HK-2 (cell line): ENCODE measurements around the gene CILP.

Source experiments
- DNase-seq: peaks from one replicate; pipeline ENCODE4 v3.0.0-alpha.2; 2018; ENCODE audit not compliant: unreplicated experiment

CILP gene

DNA sequence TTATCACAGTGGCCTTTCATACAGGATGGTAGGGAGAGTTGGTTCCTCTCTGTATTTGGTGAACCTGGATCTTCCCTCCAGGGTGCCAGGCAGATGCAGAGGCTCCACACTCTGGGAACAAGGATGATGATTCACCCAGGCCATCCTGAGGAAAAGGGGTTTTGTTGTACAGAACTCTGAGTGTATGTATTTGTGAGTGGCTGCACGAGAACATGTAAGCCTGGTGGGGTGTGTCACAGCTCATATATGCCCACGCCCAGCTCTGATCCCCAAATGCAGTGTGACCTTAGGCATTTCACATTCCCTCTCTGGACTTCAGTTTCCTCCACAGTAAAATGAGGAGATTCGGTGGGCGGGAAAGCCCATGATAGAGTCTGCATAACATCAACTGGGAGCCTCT, 11.6 kb upstream of the CILP start:
- DNase-seq = no peak

DNA sequence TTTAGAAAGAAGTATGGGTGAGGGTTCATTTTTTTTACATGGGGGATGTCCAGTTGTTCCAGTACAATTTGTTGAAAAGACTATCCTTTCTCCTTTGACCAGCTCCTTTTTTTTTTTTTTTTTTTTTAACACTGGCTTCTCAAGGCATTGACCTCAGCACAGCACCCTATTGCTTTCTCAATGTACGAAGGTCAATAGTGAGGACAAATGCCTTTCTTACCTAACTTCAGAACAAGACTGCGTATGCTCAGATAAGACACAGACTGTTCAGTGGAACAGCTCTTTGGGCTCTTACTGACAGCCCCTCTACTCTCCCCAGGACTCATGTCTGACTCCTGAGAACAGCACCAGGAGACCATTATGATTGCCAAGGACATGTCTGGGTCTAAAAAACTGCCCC, 10.4 kb upstream of the CILP start:
- DNase-seq = no peak

DNA sequence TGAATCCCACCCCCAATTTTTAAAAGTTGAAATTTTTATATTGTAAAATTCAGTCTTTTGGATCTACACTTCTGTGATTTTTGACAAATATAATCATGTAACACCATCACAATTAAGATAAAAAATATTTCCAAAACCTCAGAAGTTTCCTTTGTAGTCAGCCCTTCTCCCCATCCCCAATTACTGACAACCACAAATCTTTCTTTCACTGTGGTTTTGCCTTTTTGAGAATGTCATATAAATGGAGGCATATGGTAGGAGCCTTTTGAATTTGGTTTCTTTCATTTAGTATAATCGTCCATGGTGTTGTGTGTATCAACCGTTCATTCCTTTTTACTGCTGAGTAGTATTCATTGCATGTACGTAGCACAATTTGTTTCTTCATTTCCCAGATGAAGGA, 7.9 kb upstream of the CILP start:
- no peak for DNase-seq

DNA sequence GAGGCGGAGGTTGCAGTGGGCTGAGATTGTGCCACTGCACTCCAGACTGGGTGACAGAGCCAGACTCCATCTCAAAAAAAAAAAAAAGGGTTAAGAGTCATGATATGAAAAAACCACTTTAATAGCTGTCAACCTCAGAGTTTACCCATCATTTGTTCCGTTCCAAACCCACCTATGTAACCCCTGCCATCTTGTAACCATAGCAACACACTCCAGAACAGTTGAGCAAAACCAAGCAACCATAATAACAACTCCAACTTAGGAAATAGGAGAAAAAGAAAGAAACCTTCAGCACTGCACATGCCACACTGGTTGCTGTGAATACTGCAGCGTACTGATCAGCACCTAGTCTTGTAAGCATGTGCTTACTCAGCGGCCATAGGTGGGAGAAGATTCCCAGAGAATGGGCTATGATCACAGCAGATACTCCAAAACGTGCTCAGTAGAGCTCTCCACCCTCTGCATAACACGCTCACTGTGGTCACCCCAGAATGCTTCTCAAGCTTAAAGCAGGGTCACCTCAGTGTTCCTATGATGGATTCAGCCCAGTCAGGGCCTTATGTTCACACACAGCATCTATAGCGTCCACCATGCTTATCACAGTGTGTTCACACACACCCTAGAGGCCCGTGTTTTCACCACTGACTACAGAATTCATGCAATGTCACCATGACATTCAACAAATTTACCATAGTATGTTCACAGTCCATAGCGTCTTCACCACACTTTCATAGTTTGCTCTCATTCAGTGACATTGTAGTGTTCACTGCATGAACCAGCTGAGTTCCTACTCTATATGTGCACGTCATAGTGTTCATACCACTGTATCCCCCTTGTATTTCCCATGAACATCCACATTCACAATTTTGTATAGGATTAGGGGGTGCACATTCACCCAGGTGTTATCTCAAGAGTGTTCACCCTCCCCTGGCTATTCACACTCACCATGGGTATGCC, 6.5 kb upstream of the CILP start:
- no peak for DNase-seq

DNA sequence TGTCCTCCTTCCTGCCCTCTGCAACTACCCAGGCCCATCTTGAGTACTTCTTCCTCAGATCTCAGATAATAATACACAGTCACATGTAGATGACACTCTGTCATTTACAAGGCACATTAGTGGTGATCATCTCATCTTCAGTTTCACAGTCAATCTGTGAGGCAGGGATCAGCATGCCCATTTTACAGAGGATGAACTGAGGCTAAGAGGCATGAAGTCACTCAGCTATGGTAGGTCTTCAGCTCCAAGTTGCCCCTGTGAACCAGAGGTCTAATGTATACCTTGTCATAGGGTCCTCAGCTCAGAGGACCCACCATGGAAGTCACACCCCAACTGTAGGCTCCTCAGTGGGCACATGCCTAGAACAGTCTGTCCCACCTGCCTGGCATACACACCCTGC, 4.2 kb upstream of the CILP start:
- no peak for DNase-seq

DNA sequence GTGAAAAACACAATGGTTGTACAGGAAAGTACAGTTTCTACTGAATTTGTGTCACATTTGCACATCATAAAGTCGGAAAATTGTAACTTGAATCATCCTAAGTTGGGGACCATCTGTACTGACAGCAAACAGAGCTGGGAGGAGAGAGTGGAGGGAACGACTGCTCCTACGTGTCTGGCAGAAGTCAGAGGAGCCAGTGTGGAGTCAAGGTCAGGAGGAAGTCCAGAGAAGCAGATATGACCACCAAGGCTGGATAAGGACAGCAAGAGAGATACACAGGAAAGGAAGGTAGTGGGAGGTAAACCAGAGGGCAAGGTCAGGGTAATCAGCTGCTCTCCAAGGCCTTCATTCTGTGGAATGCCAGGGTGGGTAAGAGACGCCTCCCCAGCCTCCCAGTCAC, 2.7 kb upstream of the CILP start:
- DNase-seq = no peak

DNA sequence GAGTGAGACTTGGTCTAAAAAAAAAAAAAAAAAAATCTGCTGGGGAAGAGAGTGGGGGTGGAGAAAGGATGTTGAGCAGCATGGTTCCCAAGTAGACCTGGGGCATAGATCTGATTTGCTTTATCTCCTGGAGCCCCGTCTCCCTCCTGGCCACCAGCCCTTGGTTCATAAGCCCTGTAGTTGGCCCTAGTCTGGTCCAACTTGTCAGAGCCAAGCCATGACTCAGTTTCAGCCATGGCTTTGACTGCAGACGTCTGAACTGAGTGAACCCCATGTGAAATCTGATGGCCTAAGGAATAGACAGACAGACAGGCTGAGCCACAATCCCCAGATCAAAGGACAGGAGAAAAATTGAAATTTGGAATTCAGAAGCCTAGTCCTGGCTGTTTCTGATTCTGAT, 2.0 kb upstream of the CILP start:
- DNase-seq = no peak

DNA sequence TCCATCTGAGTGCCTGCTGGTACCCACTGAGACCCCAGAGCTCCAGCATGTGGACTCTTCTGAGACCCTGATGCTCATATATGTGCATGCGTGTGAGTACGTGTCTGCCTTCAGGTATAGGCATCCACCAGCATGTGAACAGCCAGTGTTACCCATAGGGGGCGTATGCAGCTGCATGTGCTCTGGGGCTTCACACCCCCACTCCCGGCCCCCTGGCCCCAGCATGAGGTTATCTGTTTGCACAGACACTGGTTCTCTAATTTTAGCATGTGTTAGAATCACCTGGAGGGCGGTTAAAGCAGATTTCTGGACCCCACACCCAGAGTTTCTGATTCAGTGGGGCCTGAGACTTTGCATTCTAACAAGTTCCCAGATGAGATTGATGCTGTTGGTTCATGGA, 824 bp upstream of the CILP start:
- DNase-seq = no peak

DNA sequence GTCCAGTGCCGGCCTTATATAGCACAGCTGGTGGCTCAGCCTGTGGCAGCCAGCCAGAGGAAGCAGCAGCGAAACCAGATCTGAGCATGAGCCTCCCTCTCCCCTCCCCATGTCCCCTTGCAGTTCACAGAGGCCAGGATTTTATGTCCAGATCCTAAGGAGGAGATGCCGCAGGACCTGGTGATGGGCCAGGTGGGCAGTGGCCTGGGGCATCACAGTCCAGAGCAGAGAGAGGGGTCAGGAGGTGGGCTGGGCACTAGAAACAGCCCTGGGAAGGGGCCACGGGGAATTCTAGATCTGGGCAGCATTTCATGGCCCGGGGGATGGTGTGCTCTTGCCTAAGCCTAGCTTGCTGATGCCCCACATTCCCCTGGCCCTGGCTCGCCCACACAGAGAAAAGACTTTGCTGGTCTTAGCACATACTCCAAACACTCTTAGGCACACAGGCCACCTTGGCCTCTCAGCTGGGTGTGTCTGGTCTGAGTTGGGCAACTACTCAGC, 259 bp upstream of the CILP start:
- no peak for DNase-seq

DNA sequence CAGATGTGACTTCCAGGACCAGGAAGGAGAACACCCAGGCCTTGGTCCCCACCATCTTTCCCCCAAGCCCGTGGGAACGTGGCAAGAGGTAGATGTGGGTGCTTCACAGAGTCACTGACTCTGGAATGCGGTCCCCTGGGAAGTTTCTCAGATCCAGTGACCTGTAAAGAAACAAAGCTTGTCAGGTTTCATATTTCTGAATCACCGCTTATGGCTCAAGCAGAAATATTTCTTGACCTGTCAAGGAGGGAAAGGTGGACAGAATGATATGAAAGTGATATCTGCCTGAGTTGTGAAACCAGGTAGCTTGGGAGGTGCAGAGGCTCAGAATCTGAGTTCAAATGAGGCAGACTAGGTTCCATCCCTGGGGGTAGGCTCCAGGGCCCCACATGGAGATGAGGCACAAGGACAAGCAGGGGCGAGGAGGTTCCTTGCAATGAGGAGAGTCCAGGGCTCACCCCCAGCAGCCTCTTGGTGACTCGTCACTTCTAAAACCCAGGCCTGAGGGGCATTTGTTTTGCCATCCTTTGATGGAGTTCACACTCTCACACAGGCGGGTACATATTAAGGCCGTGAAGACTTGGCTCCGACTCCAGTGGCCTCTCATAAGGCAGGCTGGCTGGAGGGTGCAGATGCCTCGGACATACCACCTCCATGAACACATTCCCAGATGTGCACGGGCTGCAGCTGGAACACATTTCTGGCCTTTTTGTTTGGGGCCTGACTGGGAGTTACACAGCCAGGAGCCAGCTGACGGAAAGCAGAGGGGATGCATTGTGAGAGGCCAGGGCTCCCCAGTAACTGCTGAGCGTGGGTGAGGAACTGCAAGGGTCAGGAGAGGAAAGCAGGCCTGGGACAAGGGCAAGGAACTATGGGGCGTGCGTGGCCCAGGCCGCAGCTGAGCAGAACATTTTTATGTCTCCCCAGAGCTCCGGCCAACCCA, 1.3 kb downstream of the CILP start:
- no peak for DNase-seq

DNA sequence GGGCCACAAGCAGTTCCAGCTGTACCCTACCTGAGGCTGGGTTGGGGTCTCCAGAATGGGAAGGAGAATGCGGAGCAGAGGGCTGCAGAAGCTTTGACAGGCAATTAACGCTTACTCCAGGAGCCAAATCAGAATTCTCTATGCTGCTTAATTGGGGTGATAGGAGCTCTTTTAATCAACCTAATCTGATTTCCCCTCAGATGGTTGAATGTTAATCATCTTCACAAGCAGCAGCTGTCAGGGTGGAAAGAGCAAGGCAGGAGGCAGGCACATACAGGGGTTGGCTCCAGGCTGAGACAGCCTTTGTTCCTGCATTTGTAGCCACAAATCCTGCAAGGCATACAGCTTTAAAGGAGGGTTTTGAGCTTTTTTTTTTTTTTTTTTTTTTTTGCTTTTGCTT, 2.6 kb downstream of the CILP start:
- no peak for DNase-seq

DNA sequence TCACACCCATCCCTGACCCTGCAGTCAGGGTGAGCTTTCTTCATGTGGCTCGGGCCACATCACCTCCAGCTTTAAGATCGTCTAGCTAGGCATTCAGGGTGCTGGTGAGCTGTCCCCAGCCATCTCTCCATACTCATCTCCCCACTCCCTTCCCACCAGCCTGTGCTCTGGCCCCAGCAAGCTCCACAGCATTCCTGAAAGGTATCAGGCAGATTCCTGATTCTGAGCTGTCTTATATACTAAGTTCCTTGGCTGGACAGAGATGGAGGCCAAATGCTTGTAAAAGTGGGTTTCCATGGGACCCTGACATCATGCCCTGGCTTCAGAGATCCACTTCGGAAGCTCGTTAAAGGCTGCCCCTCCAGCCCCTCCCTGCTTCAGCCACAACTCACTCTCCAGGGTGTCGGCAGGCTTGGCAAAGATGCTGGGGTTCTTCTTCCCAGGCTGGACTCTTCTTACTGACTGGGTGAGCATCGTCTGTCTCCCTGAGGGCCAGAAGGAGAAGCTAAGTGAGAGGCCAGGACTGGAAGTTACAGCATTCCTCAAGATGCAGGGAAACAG, 3.9 kb downstream of the CILP start:
- DNase-seq = no peak

DNA sequence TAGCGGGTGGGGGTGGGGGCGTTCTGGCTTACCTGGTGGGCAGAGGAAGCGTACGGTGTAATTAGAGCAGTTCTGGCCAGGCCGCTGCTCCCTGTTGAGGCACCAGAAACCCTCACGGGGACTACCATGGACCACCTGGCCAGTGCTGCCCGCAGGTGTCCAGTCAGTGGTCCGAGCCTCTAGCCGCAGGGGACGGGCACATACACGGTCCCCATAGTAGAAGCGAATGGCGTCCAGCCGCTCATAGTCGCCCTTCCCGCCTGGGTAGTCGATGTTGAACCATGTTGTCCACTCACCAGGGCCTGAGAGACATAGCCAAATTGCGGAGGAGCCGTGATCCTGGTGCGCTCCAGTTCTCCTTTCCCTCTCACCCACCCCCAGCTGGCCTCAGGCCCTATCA, 4.5 kb downstream of the CILP start:
- no peak for DNase-seq

DNA sequence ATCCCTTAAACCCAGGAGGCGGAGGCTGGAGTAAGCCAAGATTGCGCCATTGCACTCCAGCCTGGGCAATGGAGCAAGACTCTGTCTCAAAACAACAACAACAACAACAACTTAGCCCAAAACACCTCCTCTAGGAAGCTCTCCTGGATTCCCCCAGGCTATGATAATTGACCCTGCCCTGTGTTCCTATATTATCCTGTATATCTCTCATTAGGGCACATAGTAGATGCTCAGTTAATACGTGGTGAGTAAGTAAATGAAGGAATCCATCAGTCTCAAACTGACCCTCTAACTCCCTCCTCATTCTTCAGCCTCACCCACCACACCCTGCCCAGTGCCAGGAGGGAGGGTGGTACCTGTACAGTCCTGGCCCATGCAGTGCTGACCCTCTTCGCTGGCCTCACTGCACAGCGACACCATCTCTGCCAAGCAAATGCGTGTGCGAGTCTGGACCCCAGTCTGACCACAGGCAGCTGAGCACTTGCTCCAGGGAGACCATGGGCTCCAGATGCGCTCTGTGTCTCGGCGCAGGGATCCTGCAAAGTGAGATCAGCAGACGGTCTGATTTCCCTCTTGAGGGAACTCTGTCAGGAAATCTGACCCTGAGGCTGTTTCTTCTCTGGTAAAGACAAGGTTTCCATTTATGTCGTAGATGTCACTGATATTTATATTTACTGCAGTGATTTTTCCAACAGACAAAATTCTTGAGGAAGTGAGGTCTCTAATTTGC, 6.2 kb downstream of the CILP start:
- no peak for DNase-seq

DNA sequence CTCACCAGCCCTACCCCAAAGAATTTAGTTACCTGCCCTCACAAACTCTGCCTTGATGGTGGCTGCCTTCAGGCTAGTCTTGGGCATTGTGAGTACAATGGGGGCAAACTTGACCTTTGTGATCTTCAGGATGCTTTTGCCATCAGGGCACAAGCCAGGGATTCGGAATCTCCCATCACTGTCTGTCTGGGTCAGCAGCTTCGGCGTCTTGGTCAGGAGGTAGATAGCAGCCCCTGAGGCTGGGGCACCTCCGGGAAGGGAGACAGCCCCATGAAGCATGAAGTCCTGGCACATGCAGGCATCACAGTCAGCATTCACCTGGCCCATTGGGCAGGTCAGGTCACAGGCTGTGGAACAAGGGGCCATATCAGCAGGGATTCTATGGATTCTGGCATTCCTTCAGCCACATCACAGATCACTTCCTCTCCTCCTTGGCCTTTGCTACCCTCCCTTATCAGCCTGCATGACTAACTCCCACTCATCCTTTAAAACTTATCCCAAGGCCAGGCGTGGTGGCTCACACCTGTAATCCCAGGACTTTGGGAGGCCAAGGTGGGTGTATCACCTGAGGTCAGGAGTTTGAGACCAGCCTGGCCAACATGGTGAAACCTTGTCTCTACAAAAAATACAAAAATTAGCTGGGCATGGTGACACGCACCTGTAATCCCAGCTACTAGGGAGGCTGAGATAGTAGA, 6.9 kb downstream of the CILP start:
- no peak for DNase-seq

DNA sequence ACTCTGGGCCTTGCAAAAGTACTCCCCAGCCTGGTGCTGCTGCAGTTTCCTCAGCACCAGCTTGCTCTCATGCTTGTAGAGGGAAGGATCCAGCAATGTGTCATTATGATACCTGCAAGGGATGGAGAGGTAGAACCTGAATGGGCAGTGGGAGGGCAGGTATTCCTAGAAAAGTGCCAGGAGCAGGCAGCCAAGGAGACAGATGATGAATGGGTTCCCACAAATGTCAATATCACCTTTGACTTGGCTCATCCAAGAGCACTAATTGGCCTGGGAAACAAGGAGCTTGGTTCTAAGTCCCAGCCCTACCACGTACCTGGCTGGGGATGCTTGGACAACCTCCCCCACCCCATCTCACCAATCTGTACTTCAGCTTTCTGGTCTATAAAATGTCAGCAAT, 9.4 kb downstream of the CILP start:
- no peak for DNase-seq

DNA sequence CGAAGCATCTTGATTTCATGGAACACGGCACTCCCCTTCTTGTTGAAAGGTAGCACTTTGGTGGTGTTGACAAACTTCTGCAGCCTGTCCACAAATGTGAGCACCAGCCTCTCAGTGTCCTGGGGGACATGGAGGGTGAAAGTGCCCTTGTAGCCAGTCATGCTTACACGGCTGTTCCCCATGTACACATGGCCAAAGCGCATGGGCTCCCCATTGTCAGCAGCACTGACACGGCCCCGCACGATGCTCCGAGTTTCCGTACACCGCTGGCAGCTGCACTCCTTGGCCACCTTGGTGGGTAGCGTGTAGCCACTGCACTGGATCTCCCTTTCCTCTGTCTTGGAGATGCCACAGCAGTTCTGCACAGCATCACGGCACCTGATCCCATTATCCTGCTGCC, 12.7 kb downstream of the CILP start:
- no peak for DNase-seq

DNA sequence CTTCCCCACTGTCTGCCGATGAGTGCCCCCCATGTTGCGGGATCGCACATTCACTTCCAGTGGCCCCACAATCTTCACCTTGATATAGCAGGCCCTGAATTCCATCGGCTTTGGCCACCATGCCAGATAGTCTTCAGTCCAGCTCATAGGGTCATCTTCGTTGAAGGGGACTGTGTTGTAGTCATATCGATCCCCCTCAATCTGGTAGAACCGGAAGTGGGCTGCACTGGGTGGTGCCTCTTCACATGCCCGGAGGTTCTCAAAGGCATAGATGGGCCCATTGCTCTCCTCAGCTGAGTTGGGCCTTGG, 14.0 kb downstream of the CILP start:
- DNase-seq = no peak

DNA sequence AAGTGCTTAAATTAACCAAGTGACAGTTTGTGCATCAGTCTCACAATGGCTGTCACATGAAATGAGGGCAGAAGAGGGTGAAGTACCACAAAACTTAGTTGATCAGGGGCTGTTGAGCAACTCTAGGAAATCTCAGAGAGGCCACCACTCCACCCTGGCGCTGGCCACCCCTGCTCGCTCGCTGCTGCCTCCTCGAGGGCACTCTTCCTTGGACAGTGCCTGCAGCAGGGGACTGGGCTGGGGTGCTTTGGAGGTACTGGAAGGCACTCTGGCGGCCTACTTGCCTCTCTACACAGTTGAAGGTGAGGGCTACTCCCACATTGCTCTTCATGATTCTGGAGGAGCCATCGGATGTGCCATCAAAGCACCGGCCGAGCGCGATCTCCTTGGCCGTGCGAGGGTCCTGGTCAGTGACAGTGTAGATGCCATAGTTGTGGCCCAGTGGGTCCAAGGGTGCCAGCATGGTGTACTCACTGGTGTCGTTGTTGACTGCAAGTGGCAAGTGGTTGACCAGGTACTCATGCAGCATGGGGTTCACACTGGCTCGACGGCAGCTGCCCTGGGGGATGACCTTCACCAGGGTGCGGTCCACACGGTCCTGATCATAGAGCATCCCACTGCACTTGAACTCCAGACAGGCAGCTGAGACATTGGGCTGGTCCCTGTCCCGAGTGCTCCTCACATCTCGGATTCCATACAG, 14.5 kb downstream of the CILP start:
- DNase-seq = no peak

DNA sequence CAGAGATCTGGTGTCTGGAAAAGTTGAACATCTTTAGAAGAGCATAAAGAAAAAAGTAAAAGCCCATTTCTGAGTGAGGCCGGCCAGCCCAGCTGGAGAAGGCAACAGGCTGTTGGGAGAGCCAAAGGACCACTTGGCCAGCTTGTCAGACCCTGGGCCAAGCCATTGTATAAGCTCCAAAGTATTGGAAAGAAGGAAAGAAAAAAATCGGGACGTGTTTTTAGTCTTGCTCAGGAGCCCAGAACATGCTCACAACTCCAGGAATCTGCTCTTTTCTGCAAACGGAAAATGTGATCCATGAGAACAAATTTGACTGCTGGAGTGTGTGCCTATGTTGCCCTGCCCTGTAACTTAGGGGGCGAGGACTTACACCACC, 15.7 kb downstream of the CILP start:
- DNase-seq = no peak
